HepG2 (cell line): ENCODE results near the gene UBE3B. TPM values are rescaled to one million over a fixed set of nuclear protein-coding genes. Genes with fewer than 3 reads are reported as not detected.

ENCODE experiments used
- FOXA1 ChIP-seq, 2 experiments: fragments of 450-650 bp in 1 of 2; sonication (generic) in 1 of 2; formaldehyde crosslinking in 1 of 2; IDR thresholded peaks; 2 replicates each; pipeline versions ENCODE4 v1.4.0 to v1.6.1; 2016 to 2020; ENCODE audit warnings: missing genetic modification reagents in 1 of 2
- MIXL1 ChIP-seq: IDR thresholded peaks from 2 replicates; pipeline ENCODE4 v1.6.1; 2016
- PHF20 ChIP-seq: sonication (generic); formaldehyde crosslinking; IDR thresholded peaks from 2 replicates; pipeline ENCODE4 v1.5.0; 2020; ENCODE audit warnings: mild to moderate bottlenecking, missing genetic modification reagents
- POGK ChIP-seq: sonication (generic); formaldehyde crosslinking; conservative IDR thresholded peaks from 2 replicates; pipeline ENCODE4 v1.8.0; 2022; ENCODE audit warnings: mild to moderate bottlenecking, moderate library complexity, missing genetic modification reagents
- REXO4 ChIP-seq: sonication (generic); formaldehyde crosslinking; IDR thresholded peaks from 2 replicates; pipeline ENCODE4 v1.8.0; 2022; ENCODE audit warnings: missing genetic modification reagents, mild to moderate bottlenecking, borderline replicate concordance
- SOX13 ChIP-seq, 3 experiments: fragments of 450-650 bp in 1 of 3; sonication (generic) in 1 of 3; formaldehyde crosslinking in 1 of 3; IDR thresholded peaks in 2 of 3; conservative IDR thresholded peaks in 1 of 3; 2 replicates each; pipeline versions ENCODE4 v1.5.0 to v1.6.1; 2016 to 2020; ENCODE audit warnings: antibody characterized with exemption in 1 of 3, mild to moderate bottlenecking in 1 of 3, missing compliant biosample characterization in 1 of 3, missing genetic modification reagents in 1 of 3, moderate library complexity in 1 of 3
- SUZ12 ChIP-seq: fragments of 150-350 bp; IDR thresholded peaks from 2 replicates; pipeline ENCODE4 v1.6.1; 2014; ENCODE audit warnings: low read depth, low read length
- TAF1 ChIP-seq: sonication (generic); formaldehyde crosslinking; IDR thresholded peaks from 2 replicates; pipeline ENCODE4 v1.4.0; 2020; ENCODE audit warnings: missing genetic modification reagents
- TSC22D2 ChIP-seq: sonication (generic); formaldehyde crosslinking; IDR thresholded peaks from 2 replicates; pipeline ENCODE4 v1.5.1; 2020; ENCODE audit warnings: missing genetic modification reagents, mild to moderate bottlenecking, borderline replicate concordance
- ZNF101 ChIP-seq: sonication (generic); formaldehyde crosslinking; IDR thresholded peaks from 2 replicates; pipeline ENCODE4 v1.4.0; 2020; ENCODE audit warnings: mild to moderate bottlenecking, low read depth, missing genetic modification reagents, borderline replicate concordance
- ZNF431 ChIP-seq: sonication (generic); formaldehyde crosslinking; IDR thresholded peaks from 2 replicates; pipeline ENCODE4 v1.9.0; 2022; ENCODE audit warnings: missing genetic modification reagents, low read depth, mild to moderate bottlenecking, borderline replicate concordance
- ZNF782 ChIP-seq: sonication (generic); formaldehyde crosslinking; IDR thresholded peaks from 2 replicates; pipeline ENCODE4 v1.4.0; 2020; ENCODE audit warnings: missing genetic modification reagents, mild to moderate bottlenecking, borderline replicate concordance
- polyA plus RNA-seq, 8 experiments: library from polyadenylated mRNA; depleted of rRNA in 3 of 8; stranded (reverse) in 7 of 8; unstranded in 1 of 8; fragments of >200 nt; fragmentation: Illumina TruSeq in 4 of 8; extraction: Trizol in 4 of 8; gene quantifications; 2 replicates each; pipeline versions ENCODE4 v1.2.1 to v1.2.3, GENCODE V29; 2011 to 2016; ENCODE audit warnings: low read depth in 4 of 8, missing spikeins in 1 of 8, mixed read lengths in 1 of 8; ENCODE audit not compliant: insufficient read depth in 1 of 8
- total RNA-seq, 5 experiments: library from RNA; depleted of rRNA; stranded (reverse); fragments of >200 nt; fragmentation: Illumina TruSeq; extraction: Trizol; gene quantifications; 2 replicates each; pipeline ENCODE4 v1.2.3, GENCODE V29; 2016; ENCODE audit warnings: low read depth in 1 of 5
- TF ChIP-seq, protein P1 (sequence below), 2 experiments: fragments of 450-650 bp in 1 of 2; sonication (generic) in 1 of 2; formaldehyde crosslinking in 1 of 2; IDR thresholded peaks; 2 replicates each; pipeline versions ENCODE4 v1.6.1 to v1.8.0; 2016 to 2022; ENCODE audit warnings: antibody characterized with exemption in 1 of 2, mild to moderate bottlenecking in 1 of 2, missing genetic modification reagents in 1 of 2
- TF ChIP-seq, protein P2 (sequence below): sonication (generic); formaldehyde crosslinking; IDR thresholded peaks from 2 replicates; pipeline ENCODE4 v1.4.0; 2020; ENCODE audit warnings: missing genetic modification reagents

Gene UBE3B
- total and polyA plus RNA-seq, 2 of the 13 experiments (the other 11 are each of a cell fraction or from before 2014, with no cell fraction given) = 22.7 to 25.3 TPM

- TF ChIP-seq, protein P1, sequence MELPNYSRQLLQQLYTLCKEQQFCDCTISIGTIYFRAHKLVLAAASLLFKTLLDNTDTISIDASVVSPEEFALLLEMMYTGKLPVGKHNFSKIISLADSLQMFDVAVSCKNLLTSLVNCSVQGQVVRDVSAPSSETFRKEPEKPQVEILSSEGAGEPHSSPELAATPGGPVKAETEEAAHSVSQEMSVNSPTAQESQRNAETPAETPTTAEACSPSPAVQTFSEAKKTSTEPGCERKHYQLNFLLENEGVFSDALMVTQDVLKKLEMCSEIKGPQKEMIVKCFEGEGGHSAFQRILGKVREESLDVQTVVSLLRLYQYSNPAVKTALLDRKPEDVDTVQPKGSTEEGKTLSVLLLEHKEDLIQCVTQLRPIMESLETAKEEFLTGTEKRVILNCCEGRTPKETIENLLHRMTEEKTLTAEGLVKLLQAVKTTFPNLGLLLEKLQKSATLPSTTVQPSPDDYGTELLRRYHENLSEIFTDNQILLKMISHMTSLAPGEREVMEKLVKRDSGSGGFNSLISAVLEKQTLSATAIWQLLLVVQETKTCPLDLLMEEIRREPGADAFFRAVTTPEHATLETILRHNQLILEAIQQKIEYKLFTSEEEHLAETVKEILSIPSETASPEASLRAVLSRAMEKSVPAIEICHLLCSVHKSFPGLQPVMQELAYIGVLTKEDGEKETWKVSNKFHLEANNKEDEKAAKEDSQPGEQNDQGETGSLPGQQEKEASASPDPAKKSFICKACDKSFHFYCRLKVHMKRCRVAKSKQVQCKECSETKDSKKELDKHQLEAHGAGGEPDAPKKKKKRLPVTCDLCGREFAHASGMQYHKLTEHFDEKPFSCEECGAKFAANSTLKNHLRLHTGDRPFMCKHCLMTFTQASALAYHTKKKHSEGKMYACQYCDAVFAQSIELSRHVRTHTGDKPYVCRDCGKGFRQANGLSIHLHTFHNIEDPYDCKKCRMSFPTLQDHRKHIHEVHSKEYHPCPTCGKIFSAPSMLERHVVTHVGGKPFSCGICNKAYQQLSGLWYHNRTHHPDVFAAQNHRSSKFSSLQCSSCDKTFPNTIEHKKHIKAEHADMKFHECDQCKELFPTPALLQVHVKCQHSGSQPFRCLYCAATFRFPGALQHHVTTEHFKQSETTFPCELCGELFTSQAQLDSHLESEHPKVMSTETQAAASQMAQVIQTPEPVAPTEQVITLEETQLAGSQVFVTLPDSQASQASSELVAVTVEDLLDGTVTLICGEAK (IDR thresholded peaks at IDR 0.05) = no peak
- TF ChIP-seq, protein P1 (CRISPR knock-in tag; IDR thresholded peaks at IDR 0.05) = no peak
- TF ChIP-seq MIXL1 (CRISPR knock-in tag) (no peak), ZNF431 (CRISPR knock-in tag) (no peak), ZNF782 (CRISPR knock-in tag) (no peak), POGK (peak; percentile 55; the same call in 1 of the 2 replicates), FOXA1 (IDR thresholded peaks at IDR 0.05) (no peak), FOXA1 (CRISPR knock-in tag; IDR thresholded peaks at IDR 0.05) (peak; percentile 42; the same call in 1 of the 2 replicates), TAF1 (no peak), TSC22D2 (CRISPR knock-in tag) (no peak), REXO4 (CRISPR knock-in tag) (no peak), SUZ12 (no peak), PHF20 (CRISPR knock-in tag) (no peak), ZNF101 (CRISPR knock-in tag) (no peak), SOX13 (IDR thresholded peaks at IDR 0.05) (no peak), SOX13 (CRISPR knock-in tag; conservative IDR thresholded peaks at IDR 0.05 in 1 of 2, IDR thresholded peaks at IDR 0.05 in 1 of 2) (peak in 1 of 2 experiments; percentile 89; a peak in 2 of 4 replicates)
- TF ChIP-seq, protein P2, sequence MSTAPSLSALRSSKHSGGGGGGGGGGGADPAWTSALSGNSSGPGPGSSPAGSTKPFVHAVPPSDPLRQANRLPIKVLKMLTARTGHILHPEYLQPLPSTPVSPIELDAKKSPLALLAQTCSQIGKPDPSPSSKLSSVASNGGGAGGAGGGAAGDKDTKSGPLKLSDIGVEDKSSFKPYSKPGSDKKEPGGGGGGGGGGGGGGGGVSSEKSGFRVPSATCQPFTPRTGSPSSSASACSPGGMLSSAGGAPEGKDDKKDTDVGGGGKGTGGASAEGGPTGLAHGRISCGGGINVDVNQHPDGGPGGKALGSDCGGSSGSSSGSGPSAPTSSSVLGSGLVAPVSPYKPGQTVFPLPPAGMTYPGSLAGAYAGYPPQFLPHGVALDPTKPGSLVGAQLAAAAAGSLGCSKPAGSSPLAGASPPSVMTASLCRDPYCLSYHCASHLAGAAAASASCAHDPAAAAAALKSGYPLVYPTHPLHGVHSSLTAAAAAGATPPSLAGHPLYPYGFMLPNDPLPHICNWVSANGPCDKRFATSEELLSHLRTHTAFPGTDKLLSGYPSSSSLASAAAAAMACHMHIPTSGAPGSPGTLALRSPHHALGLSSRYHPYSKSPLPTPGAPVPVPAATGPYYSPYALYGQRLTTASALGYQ (CRISPR knock-in tag) = no peak
Observed at GRCh38 chr12:109571773-109572505, 94.5 kb downstream of the UBE3B start (continued).
